UCSD-AML1 (cell line): Measurements from ENCODE around the gene AATF.

Source experiments
- DNase-seq: peaks from one replicate; lab custom pipeline; 2025; ENCODE audit not compliant: unreplicated experiment; lab: John Stamatoyannopoulos, UW

AATF gene

DNA sequence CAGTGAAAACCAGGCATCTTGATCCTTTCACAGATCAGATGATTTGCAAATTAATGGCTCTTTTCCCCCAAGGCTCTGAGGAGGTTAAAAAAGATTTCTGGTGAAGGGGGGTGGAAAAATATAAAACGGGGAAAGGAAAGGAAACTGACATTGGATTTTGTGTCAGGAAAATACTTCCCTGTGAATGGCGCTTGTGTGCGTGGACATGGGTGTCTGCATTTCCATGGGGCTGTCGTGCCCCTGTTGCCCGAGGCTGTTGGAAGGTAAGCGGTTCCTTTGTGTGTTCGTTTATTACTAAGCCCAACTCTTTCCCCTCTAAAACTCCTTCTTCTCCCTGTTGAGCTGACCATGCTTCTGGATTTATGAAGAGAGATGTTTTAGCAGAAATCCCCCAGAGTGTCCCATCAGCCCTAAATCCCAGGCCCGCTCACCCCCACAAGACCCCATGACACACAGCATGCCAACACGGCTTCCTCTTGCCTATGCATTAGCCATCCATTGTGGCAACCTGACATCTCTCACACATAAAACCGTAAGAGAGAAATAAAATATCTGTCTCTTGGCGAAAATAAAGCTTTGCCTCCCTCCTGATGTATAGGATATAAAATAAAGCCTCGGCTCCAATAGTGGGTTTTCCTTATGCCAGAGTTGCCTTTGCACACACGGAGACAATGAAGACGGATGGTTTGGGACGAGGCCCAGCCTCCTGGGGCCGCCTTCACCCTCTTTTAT lies 18.7 kb upstream of the AATF start:
- no peak for DNase-seq

GRCh38 chr17:36930583-36930900 lies 18.2 kb upstream of the AATF start:
- no peak for DNase-seq

GRCh38 chr17:36931096-36931696 lies 17.6 kb upstream of the AATF start:
- no peak for DNase-seq

- no peak for DNase-seq
Observed at GRCh38 chr17:36931697-36932382, 16.9 kb upstream of the AATF start.

DNA sequence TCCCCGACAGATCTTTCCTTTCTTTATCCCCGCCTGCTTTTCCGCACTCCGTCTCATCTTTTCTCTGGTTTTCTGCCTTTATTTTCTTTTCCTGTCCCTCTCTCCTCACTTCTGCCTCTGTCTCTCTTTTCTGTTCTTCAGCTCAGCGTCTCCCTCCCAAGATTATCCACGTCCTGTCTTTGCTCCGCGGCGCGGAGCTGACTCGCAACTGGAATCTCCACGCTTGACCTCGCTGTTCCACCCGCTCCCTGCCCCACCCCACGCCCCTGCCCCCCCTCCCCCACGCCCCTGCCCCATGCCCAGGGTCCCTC lies 16.4 kb upstream of the AATF start:
- no peak for DNase-seq

GRCh38 chr17:36932694-36933511 lies 15.9 kb upstream of the AATF start:
- DNase-seq, result no peak

- DNase-seq, result no peak
Observed at GRCh38 chr17:36933512-36934143, 15.1 kb upstream of the AATF start.

- no peak for DNase-seq
Observed at GRCh38 chr17:36934144-36934691, 14.5 kb upstream of the AATF start.

DNA sequence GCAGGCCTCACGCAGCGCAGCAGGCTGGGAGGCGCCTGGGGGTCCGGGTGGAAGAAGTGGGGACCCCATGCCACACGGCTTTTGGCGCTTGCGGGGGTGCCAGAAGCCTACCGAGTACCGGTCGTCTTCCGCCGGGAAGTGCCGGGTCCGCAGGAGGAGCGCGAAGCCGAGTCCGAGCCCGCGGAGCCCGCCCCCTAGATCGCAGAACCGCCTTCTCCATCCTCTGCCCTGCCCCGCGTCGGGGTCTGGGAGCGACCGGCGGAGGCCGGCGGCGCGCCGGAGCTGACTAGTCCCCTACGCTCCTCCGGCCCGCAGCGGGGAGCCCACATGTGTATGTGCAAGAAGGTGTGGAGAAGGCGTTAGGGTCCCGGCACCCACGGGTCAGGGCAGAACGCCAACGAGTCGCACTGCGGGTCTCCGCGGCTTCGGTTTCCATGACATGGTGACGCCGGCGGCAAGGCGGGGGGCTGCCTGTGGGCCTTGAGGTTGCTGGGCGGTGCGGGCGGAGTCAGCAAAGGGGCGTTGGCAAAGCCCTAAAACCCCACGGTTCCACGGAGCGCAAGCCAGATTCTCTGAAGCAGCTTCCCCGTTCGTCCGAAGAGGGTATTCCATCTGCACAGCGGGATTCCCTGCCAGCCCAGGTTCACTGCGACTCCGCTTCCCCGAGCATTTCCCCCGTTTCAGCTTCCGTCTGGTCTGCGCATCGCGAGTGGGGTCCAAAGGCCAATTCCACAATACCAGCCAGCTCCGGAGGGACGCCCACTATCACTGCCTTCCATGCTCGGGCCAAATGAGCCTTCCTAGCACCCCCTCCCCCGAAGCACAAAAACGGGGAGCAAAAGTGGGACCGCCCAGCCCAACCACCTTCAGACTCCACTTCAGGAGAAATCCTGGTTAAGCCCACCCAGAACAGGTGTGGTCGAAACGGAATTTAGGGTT lies 13.8 kb upstream of the AATF start:
- no peak for DNase-seq

DNA sequence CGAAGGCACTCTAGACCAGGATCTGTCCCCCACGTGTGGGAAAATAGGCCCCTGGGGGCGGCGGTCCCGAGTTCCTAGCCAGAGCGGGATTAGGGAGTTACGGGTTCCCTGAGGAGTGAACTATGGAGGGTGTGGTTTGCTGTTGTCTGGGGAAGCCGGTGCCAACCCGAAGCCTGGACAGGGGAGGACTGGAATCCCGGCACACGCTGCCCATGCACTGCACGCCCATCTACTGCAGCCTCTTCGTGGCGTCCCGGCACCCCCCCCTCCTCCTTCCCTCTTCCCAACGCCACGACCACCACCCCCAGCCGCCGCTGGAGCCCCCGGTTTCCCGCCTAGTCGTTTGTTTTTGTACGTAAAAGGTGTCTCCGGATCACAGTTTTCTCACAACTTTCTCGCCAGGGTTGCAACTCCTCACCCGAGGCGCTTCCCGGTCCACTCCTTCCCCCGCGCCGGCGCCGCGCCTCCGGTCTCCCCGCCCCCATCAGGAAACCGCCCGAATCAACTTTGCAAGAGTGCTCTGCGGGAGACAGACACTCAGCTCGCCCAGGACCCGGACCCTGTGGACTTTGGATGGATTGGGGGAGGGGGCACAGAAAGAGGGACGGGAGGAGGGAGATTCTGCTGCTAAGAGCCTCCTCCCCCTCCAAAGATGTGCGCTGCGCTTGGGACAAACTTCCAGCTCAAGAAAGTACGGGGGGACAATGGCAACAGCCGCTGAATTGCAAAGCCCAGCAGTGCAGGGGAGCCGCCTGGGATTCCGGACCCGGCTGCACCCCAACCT lies 12.9 kb upstream of the AATF start:
- no peak for DNase-seq

DNA sequence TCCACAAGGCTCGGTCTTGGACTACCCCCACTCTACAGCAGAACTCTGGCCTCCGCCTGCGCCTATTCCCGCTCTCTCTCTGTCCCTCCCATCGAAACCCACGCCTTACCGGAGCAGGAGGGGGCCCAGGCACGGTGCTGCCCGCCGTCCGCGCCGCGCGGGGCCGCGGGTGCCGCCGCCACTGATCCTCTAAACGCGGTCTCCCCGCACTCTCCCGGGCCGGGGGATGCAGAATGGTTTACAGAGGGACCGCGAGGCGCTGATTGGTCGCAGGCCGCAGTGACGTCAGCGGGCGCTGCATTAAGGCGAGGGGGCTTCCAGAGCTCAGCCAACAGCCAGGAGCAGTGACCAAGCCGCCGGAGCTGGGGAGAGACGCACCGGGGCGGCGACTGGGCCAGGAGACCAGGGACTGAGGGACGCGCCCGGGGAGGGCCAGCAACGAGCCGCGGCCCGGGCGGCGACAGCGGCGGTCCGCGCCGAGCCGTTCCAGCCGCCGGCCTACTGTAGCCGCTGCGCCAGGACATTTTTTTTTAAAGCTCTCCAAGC lies 12.2 kb upstream of the AATF start:
- DNase-seq, result no peak

GRCh38 chr17:36937001-36937958 lies 11.5 kb upstream of the AATF start, which contains the start of gene LHX1:
TSS of gene LHX1 (plus strand) at chr17:36937475. CDS start at chr17:36938198, 723 bp downstream.
- DNase-seq, result no peak

- no peak for DNase-seq
Observed at GRCh38 chr17:36937959-36938565, 10.7 kb upstream of the AATF start.

DNA sequence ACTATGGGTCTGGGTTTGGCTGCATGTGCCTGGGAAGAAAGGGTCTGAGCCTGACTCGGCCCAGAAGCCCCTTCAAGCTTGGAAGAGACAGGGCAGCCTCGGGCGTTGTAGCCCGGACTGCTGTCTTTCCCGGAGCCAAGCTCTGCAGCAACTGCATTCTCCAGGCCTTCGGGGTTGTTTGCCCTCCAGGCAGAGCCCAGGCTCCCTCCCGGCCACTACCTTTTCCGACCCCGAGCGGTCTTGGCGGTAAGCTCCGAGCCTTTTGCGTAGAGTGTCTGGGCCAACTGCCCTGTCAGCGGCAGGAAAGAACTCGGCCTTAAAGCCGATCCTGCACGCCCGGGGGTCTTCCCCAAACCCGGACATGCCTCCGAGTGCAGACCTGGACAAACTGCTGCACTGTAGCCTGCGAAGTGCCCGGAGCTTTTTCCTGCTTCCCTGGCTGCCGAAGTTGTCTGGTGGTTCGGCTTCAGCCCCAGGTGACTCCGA lies 10.1 kb upstream of the AATF start:
- no peak for DNase-seq

GRCh38 chr17:36939052-36939801 lies 9.5 kb upstream of the AATF start:
- no peak for DNase-seq

- no peak for DNase-seq
Observed at GRCh38 chr17:36939802-36940312, 8.9 kb upstream of the AATF start.
